GM12878 (cell line): Measurements from ENCODE around the gene HPGD. TPM values are rescaled to one million over a fixed set of nuclear protein-coding genes. Genes with fewer than 3 reads are reported as not detected.

Source experiments
- ATAC-seq: fragments of 200-7000 bp; cut with Tn5 transposase; 3 replicates; pipeline ENCODE4 v1.9.1; 2020; ENCODE audit warnings: mild to moderate bottlenecking, moderate library complexity
- BruUV-seq: library from RNA; stranded (reverse); fragments of 400-500 nt; replicated peaks from 2 replicates; lab custom pipeline; 2021; lab: Mats Ljungman, UMichigan
- CTCF ChIA-PET: fragments of 300-600 bp; sonication (Branson Sonifier 250); formaldehyde crosslinking; extraction: SDS; loops from one replicate; lab custom pipeline; 2021; ENCODE audit warnings: inconsistent platforms; lab: Yijun Ruan, JAX
- POLR2A ChIA-PET: fragments of 350-600 bp; formaldehyde crosslinking; extraction: SDS; loops from one replicate; lab custom pipeline; 2021; ENCODE audit warnings: inconsistent platforms; lab: Charles Lee
- RAD21 ChIA-PET: fragments of 300-600 bp; sonication (Branson Sonifier 250); formaldehyde crosslinking; loops from one replicate; lab custom pipeline; 2023; ENCODE audit warnings: antibody characterized with exemption; ENCODE audit not compliant: unreplicated experiment; lab: Charles Lee
- SMC1A ChIA-PET: fragments of 300-600 bp; sonication (Branson Sonifier 250); formaldehyde crosslinking; loops from one replicate; lab custom pipeline; 2023; ENCODE audit not compliant: unreplicated experiment, uncharacterized antibody; lab: Charles Lee
- DNase-seq: peaks from one replicate; pipeline ENCODE4 v3.0.0-alpha.2; 2011; ENCODE audit warnings: low read depth, low spot score
- FAIRE-seq: peaks from 3 replicates; lab custom pipeline; 2011; peaks lifted over from hg19 to GRCh38; lab: Jason Lieb, UNC
- H2AFZ ChIP-seq: 2 replicates; pipeline ENCODE4 v1.6.0; 2011; ENCODE audit warnings: low read depth, low read length, control low read depth; ENCODE audit not compliant: control insufficient read depth
- H3K27ac ChIP-seq: 2 replicates; pipeline ENCODE4 v1.5.1; 2011; ENCODE audit warnings: control low read depth; ENCODE audit not compliant: control insufficient read depth, insufficient read depth
- H3K27me3 ChIP-seq, 2 experiments: replicated peaks in 1 of 2; 2 replicates each; pipeline versions ENCODE4 v1.6.0 to v1.6.1; 2011; ENCODE audit warnings: low read length in 1 of 2; ENCODE audit not compliant: control insufficient read depth in 2 of 2, insufficient read depth in 2 of 2
- H3K36me3 ChIP-seq, 2 experiments: 2 replicates each; pipeline ENCODE4 v1.5.1; 2011; ENCODE audit warnings: low read length in 1 of 2; ENCODE audit not compliant: control insufficient read depth in 2 of 2, insufficient read depth in 2 of 2
- H3K4me1 ChIP-seq: 2 replicates; pipeline ENCODE4 v1.6.1; 2011; ENCODE audit warnings: mild to moderate bottlenecking, low read length, moderate library complexity, mixed read lengths; ENCODE audit not compliant: control insufficient read depth, insufficient read depth
- H3K4me2 ChIP-seq: 2 replicates; pipeline ENCODE4 v1.6.0; 2011; ENCODE audit warnings: control low read depth; ENCODE audit not compliant: control insufficient read depth, insufficient read depth
- H3K4me3 ChIP-seq: fragments of 200-600 bp; sonication (generic); 2 replicates; pipeline ENCODE4 v1.5.1; 2016
- H3K79me2 ChIP-seq: 2 replicates; pipeline ENCODE4 v1.6.0; 2011; ENCODE audit warnings: low read length; ENCODE audit not compliant: control insufficient read depth, insufficient read depth
- H3K9ac ChIP-seq: 2 replicates; pipeline ENCODE4 v1.8.0; 2011; ENCODE audit warnings: low read length, control low read depth, mixed read lengths; ENCODE audit not compliant: control insufficient read depth, insufficient read depth
- H3K9me3 ChIP-seq: replicated peaks from 3 replicates; pipeline ENCODE4 v1.5.1; 2011; ENCODE audit warnings: mild to moderate bottlenecking, low read length; ENCODE audit not compliant: control insufficient read depth, insufficient read depth
- H4K20me1 ChIP-seq: 2 replicates; pipeline ENCODE4 v1.6.0; 2011; ENCODE audit not compliant: control insufficient read depth, insufficient read depth
- CBFB ChIP-seq: IDR thresholded peaks from 2 replicates; pipeline ENCODE4 v1.6.1; 2016; ENCODE audit warnings: antibody characterized with exemption, low read depth
- ESRRA ChIP-seq: IDR thresholded peaks from 2 replicates; pipeline ENCODE4 v1.6.1; 2012; ENCODE audit warnings: mild to moderate bottlenecking, low read length, improper control_type of control experiment
- FOXM1 ChIP-seq: IDR thresholded peaks from 2 replicates; pipeline ENCODE4 v1.6.1; 2012; ENCODE audit warnings: low read depth, mild to moderate bottlenecking, inconsistent platforms, low read length, moderate library complexity
- GABPA ChIP-seq: IDR thresholded peaks from 2 replicates; pipeline ENCODE4 v1.6.1; 2014; ENCODE audit warnings: antibody characterized with exemption, low read depth, mild to moderate bottlenecking, inconsistent platforms
- KDM1A ChIP-seq: fragments of 200-600 bp; sonication (generic); IDR thresholded peaks from 2 replicates; pipeline ENCODE4 v1.6.1; 2016; ENCODE audit warnings: borderline replicate concordance
- NFIC ChIP-seq: IDR thresholded peaks from 2 replicates; pipeline ENCODE4 v1.6.1; 2012; ENCODE audit warnings: low read depth, mild to moderate bottlenecking, inconsistent platforms, low read length, moderate library complexity
- SMAD1 ChIP-seq: fragments of 450-650 bp; IDR thresholded peaks from 2 replicates; pipeline ENCODE4 v1.6.1; 2018; ENCODE audit warnings: mild to moderate bottlenecking, low read depth; ENCODE audit not compliant: partially characterized antibody
- ZNF207 ChIP-seq: fragments of 450-650 bp; IDR thresholded peaks from 2 replicates; pipeline ENCODE4 v1.6.1; 2014; ENCODE audit warnings: antibody characterized with exemption, mild to moderate bottlenecking, borderline replicate concordance
- ZNF274 ChIP-seq: IDR thresholded peaks from one replicate; pipeline ENCODE4 v1.8.0; 2011; ENCODE audit not compliant: insufficient read length, insufficient read depth
- WGBS: methylation state at CpG from one replicate; pipeline ENCODE4 v1.1.6; 2016; ENCODE audit warnings: low lambda C conversion rate; ENCODE audit not compliant: insufficient replicate concordance, insufficient coverage; ENCODE audit errors: missing lambda C conversion rate; 5-methylcytosine and 5-hydroxymethylcytosine counted together
- in situ Hi-C: fragments of 300-500 bp; cut with MboI; formaldehyde crosslinking; loops from 9 replicates; pipeline ENCODE4 v1.14.3; 2018; ENCODE audit warnings: mixed read lengths
- intact Hi-C: fragments of 100-400 bp; cut with micrococcal nuclease; formaldehyde crosslinking; loops from one replicate; pipeline ENCODE4 v1.14.2; 2022; ENCODE audit not compliant: unreplicated experiment
- polyA plus RNA-seq, 11 experiments: library from polyadenylated mRNA; depleted of rRNA in 4 of 11; unstranded in 6 of 11; stranded (reverse) in 5 of 11; fragments of >200 nt; fragmentation: Nextera tagmentation in 4 of 11; fragmentation: Illumina TruSeq in 1 of 11; extraction: Ambion mirVana in 4 of 11; extraction: Trizol in 1 of 11; gene quantifications; 1 replicate in 1 of 11; 2 replicates in 10 of 11; pipeline versions ENCODE4 v1.2.1 to v1.2.3, GENCODE V29; 2011 to 2016; ENCODE audit warnings: inconsistent platforms in 2 of 11, missing spikeins in 2 of 11, low read depth in 1 of 11
- total RNA-seq, 4 experiments: library from RNA; depleted of rRNA in 3 of 4; stranded (reverse); fragments of >200 nt in 3 of 4; fragmentation: Illumina TruSeq in 1 of 4; extraction: Trizol in 1 of 4; gene quantifications; 2 replicates each; pipeline versions ENCODE4 v1.2.1 to v1.2.3, GENCODE V29; 2013 to 2021
- TF ChIP-seq, protein P1 (sequence below): fragments of 450-650 bp; IDR thresholded peaks from 2 replicates; pipeline ENCODE4 v1.6.1; 2014; ENCODE audit warnings: mild to moderate bottlenecking
- TF ChIP-seq, protein P2 (sequence below): fragments of 450-650 bp; formaldehyde crosslinking; IDR thresholded peaks from 2 replicates; pipeline ENCODE4 v1.4.0; 2020; ENCODE audit warnings: mild to moderate bottlenecking, moderate library complexity
- TF ChIP-seq, protein P3 (sequence below): IDR thresholded peaks from 2 replicates; pipeline ENCODE4 v1.6.1; 2011; ENCODE audit warnings: borderline replicate concordance, low read depth, mild to moderate bottlenecking, moderate library complexity, low read length; ENCODE audit not compliant: insufficient read depth, poor library complexity, severe bottlenecking
- TF ChIP-seq, protein P4 (sequence below): fragments of 450-650 bp; IDR thresholded peaks from 2 replicates; pipeline ENCODE4 v1.6.1; 2017; ENCODE audit warnings: borderline replicate concordance

Gene HPGD
- total and polyA plus RNA-seq, 10 of the 15 experiments (the other 5 are each of a cell fraction or from before 2014, with no cell fraction given), result 0.07 to 0.41 (median 0.24) TPM; not detected in 7

DNA sequence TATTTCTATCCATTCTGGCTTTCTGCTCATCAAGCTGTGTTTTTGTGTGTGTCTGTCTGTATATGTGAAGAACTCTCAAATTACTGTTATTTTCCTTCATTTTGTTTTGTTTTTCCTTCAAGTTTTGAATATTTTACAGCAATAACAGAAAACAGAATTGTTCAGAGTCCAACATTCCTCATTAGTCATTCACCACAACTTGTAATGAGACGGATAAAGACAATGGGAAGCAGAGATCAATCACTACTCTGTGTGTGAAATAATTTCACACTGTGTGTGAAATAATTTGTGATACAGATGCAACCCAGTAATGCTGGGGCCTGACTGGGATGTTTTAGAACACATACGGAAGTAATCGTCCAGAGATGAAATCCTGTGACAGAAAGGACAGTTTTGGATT lies 55.2 kb downstream of the HPGD start (continued):
- TF ChIP-seq, protein P1, sequence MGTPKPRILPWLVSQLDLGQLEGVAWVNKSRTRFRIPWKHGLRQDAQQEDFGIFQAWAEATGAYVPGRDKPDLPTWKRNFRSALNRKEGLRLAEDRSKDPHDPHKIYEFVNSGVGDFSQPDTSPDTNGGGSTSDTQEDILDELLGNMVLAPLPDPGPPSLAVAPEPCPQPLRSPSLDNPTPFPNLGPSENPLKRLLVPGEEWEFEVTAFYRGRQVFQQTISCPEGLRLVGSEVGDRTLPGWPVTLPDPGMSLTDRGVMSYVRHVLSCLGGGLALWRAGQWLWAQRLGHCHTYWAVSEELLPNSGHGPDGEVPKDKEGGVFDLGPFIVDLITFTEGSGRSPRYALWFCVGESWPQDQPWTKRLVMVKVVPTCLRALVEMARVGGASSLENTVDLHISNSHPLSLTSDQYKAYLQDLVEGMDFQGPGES, result no peak
- TF ChIP-seq ZNF207 (no peak), GABPA (no peak), ZNF274 (no peak), SMAD1 (no peak), CBFB (no peak), NFIC (no peak)

DNA sequence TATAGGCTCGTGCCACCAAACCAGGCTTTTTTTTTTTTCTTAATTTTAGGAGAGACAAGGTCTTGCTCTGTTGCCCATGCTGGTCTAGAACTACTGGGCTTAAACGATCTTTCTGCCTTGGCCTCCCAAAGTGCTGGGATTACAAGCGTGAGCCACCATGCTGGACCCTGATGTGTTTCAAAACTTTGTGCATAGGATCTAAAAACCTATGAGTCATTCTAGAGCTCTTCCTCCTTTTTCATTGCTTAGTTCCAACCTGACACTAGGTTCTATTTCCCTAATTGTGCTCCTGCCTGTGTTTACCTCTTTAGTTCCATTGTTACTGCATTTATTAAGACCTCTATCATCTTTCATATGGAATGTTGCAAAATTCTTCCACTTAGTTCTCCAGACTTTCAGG lies 57.3 kb downstream of the HPGD start:
- no peak for FAIRE-seq
- H3K9me3 ChIP-seq, result no peaks in the 10 kb centered on the region
- intact Hi-C loops (no loop called here), in situ Hi-C loops (no loop called here)
- H2AFZ ChIP-seq, result no peak overlapping the region
- no peak overlapping the region for H3K27ac ChIP-seq
- no peaks in the 10 kb centered on the region for H3K4me1 ChIP-seq
- CTCF ChIA-PET, result no interaction called here
- no TSS peak for BruUV-seq
- TF ChIP-seq, protein P2, sequence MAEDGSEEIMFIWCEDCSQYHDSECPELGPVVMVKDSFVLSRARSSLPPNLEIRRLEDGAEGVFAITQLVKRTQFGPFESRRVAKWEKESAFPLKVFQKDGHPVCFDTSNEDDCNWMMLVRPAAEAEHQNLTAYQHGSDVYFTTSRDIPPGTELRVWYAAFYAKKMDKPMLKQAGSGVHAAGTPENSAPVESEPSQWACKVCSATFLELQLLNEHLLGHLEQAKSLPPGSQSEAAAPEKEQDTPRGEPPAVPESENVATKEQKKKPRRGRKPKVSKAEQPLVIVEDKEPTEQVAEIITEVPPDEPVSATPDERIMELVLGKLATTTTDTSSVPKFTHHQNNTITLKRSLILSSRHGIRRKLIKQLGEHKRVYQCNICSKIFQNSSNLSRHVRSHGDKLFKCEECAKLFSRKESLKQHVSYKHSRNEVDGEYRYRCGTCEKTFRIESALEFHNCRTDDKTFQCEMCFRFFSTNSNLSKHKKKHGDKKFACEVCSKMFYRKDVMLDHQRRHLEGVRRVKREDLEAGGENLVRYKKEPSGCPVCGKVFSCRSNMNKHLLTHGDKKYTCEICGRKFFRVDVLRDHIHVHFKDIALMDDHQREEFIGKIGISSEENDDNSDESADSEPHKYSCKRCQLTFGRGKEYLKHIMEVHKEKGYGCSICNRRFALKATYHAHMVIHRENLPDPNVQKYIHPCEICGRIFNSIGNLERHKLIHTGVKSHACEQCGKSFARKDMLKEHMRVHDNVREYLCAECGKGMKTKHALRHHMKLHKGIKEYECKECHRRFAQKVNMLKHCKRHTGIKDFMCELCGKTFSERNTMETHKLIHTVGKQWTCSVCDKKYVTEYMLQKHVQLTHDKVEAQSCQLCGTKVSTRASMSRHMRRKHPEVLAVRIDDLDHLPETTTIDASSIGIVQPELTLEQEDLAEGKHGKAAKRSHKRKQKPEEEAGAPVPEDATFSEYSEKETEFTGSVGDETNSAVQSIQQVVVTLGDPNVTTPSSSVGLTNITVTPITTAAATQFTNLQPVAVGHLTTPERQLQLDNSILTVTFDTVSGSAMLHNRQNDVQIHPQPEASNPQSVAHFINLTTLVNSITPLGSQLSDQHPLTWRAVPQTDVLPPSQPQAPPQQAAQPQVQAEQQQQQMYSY (CRISPR knock-in tag), result no peak
- no peak for TF ChIP-seq FOXM1
- no peak for TF ChIP-seq ESRRA
- TF ChIP-seq KDM1A, result no peak
- TF ChIP-seq, protein P3, sequence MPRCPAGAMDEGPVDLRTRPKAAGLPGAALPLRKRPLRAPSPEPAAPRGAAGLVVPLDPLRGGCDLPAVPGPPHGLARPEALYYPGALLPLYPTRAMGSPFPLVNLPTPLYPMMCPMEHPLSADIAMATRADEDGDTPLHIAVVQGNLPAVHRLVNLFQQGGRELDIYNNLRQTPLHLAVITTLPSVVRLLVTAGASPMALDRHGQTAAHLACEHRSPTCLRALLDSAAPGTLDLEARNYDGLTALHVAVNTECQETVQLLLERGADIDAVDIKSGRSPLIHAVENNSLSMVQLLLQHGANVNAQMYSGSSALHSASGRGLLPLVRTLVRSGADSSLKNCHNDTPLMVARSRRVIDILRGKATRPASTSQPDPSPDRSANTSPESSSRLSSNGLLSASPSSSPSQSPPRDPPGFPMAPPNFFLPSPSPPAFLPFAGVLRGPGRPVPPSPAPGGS, result no peak
- TF ChIP-seq, protein P4, sequence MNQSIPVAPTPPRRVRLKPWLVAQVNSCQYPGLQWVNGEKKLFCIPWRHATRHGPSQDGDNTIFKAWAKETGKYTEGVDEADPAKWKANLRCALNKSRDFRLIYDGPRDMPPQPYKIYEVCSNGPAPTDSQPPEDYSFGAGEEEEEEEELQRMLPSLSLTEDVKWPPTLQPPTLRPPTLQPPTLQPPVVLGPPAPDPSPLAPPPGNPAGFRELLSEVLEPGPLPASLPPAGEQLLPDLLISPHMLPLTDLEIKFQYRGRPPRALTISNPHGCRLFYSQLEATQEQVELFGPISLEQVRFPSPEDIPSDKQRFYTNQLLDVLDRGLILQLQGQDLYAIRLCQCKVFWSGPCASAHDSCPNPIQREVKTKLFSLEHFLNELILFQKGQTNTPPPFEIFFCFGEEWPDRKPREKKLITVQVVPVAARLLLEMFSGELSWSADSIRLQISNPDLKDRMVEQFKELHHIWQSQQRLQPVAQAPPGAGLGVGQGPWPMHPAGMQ, result no peak
- RAD21 ChIA-PET, result no interaction called here
- H3K36me3 ChIP-seq, result no peaks in the 10 kb centered on the region
- POLR2A ChIA-PET, result no interaction called here
- no peak overlapping the region for H3K9ac ChIP-seq
- H4K20me1 ChIP-seq, result no peaks in the 10 kb centered on the region
- SMC1A ChIA-PET, result interaction anchor here (0.6 kb wide), 1 partner anchor 1158 kb away, joined by 3 read pairs; no protein-coding TSS in a partner anchor
- no peak for ATAC-seq
- DNase-seq, result no peak
- no peak overlapping the region for H3K4me3 ChIP-seq
- no peak overlapping the region for H3K4me2 ChIP-seq
- WGBS, result 19% methylated on average over 3 of the region's 3 CpGs
- H3K79me2 ChIP-seq, result no peaks in the 10 kb centered on the region
- no peaks in the 10 kb centered on the region for H3K27me3 ChIP-seq
